Endodermal cell (in vitro differentiated cells): ENCODE results near the gene NAXD. TPM values are rescaled to one million over a fixed set of nuclear protein-coding genes. Genes with fewer than 3 reads are reported as not detected.

ENCODE experiments used
- DNase-seq: peaks from one replicate; pipeline ENCODE4 v3.0.0-alpha.2; 2017
- H3K27ac ChIP-seq: 2 replicates; pipeline ENCODE4 v1.5.1; 2013; ENCODE audit warnings: mild to moderate bottlenecking, low read depth, low read length, moderate library complexity
- H3K27me3 ChIP-seq: 2 replicates; pipeline ENCODE4 v1.6.1; 2013; ENCODE audit warnings: mild to moderate bottlenecking, low read length, moderate library complexity; ENCODE audit not compliant: insufficient read depth, control insufficient read depth, poor library complexity, severe bottlenecking
- H3K36me3 ChIP-seq: 2 replicates; pipeline ENCODE4 v1.7.0; 2013; ENCODE audit warnings: mild to moderate bottlenecking, low read length, moderate library complexity; ENCODE audit not compliant: control insufficient read depth, insufficient read depth
- H3K4me1 ChIP-seq: one replicate; pipeline ENCODE4 v1.7.0; 2013; ENCODE audit warnings: low read length; ENCODE audit not compliant: control insufficient read depth, insufficient read depth
- H3K4me3 ChIP-seq: 2 replicates; pipeline ENCODE4 v1.5.1; 2013; ENCODE audit warnings: mild to moderate bottlenecking, low read length, moderate library complexity
- H3K9ac ChIP-seq: 2 replicates; pipeline ENCODE4 v1.6.1; 2013; ENCODE audit warnings: mild to moderate bottlenecking, low read length, moderate library complexity; ENCODE audit not compliant: poor library complexity, severe bottlenecking; ENCODE audit errors: extremely low read depth
- H3K9me3 ChIP-seq: 2 replicates; pipeline ENCODE4 v1.6.1; 2013; ENCODE audit warnings: mild to moderate bottlenecking, low read length, moderate library complexity; ENCODE audit not compliant: control insufficient read depth
- H3K27ac Mint-ChIP-seq: 2 replicates; pipeline ENCODE4 v1.8.0; 2020; ENCODE audit warnings: mixed read lengths
- H3K27me3 Mint-ChIP-seq: 2 replicates; pipeline ENCODE4 v1.8.0; 2021; ENCODE audit warnings: mild to moderate bottlenecking, mixed read lengths; ENCODE audit not compliant: insufficient read depth
- H3K36me3 Mint-ChIP-seq: 2 replicates; pipeline ENCODE4 v1.8.0; 2020; ENCODE audit warnings: low read depth, mixed read lengths
- H3K4me1 Mint-ChIP-seq: 2 replicates; pipeline ENCODE4 v1.8.0; 2020; ENCODE audit warnings: mixed read lengths
- H3K4me3 Mint-ChIP-seq: 2 replicates; pipeline ENCODE4 v1.8.0; 2020; ENCODE audit warnings: mild to moderate bottlenecking, moderate library complexity, mixed read lengths
- H3K9me3 Mint-ChIP-seq: 2 replicates; pipeline ENCODE4 v1.8.0; 2020; ENCODE audit warnings: mild to moderate bottlenecking, mixed read lengths
- WGBS, 2 experiments: methylation state at CpG; one replicate each; pipeline versions ENCODE4 v1.1.5 to v1.1.7; 2013; ENCODE audit warnings: missing lambda C conversion rate in 2 of 2, mixed read lengths in 1 of 2; ENCODE audit not compliant: insufficient coverage in 1 of 2, insufficient read length in 1 of 2; 5-methylcytosine and 5-hydroxymethylcytosine counted together
- total RNA-seq, 2 donors: library from RNA; stranded (reverse); fragmentation: NEBNext Ultra II Directional in 1 of 2; extraction: Animal tissue kit (Norgen Biotek cat#: 25700) in 1 of 2; gene quantifications; 2 replicates in 1 of 2; 3 replicates in 1 of 2; pipeline ENCODE4 v1.2.1, GENCODE V29; 2021
- TF ChIP-seq, protein P1 (sequence below): fragments of 200-600 bp; sonication (generic); conservative IDR thresholded peaks from 2 replicates; pipeline ENCODE4 v1.5.0; 2021; ENCODE audit warnings: antibody characterized with exemption, mild to moderate bottlenecking

NAXD gene
- total RNA-seq, 2 donors from 2014 or later = 31.3 to 33.4 TPM

DNA sequence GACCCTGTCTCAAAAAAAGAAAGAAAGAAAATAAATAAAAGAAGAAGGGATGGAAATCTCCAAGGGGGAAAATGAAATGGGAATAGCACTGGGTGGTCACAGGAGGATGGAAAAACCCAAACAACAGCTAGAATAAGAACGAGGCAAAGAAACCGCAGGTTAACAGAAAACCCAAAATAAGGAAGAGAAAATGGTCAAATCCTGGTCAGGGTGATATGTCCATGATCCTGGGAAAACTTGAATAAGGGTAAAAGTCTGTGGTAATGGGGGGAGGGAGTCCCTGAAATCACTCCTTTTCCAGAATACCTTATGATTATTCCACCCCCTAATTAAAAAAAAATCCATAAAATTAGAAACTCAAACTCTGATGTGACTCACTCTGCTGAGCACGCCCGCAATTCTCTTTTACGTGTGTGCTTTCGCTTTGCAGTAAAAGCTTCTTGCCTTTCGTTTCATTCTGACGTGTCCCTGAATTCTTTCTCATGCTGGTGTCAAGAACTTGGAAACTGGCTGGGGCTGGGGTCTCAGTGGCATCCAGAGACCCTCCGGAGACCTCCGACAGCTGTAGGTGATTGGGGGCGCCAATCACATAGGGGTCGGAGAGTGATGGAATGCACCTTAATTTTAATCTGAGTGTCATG is 4.3 kb upstream of the NAXD start:
- H3K4me1 ChIP-seq = no peaks in the 10 kb centered on the region
- Mint-ChIP-seq H3K4me1 (peaks cover 2% of the 10 kb centered on the region), H3K27me3 (peaks cover 22% of the 10 kb centered on the region), H3K27ac (no peak overlapping the region), H3K9me3 (peaks cover 30% of the 10 kb centered on the region), H3K4me3 (no peak overlapping the region), H3K36me3 (peaks cover 2% of the 10 kb centered on the region)
- H3K27me3 ChIP-seq = no peaks in the 10 kb centered on the region
- TF ChIP-seq, protein P1, sequence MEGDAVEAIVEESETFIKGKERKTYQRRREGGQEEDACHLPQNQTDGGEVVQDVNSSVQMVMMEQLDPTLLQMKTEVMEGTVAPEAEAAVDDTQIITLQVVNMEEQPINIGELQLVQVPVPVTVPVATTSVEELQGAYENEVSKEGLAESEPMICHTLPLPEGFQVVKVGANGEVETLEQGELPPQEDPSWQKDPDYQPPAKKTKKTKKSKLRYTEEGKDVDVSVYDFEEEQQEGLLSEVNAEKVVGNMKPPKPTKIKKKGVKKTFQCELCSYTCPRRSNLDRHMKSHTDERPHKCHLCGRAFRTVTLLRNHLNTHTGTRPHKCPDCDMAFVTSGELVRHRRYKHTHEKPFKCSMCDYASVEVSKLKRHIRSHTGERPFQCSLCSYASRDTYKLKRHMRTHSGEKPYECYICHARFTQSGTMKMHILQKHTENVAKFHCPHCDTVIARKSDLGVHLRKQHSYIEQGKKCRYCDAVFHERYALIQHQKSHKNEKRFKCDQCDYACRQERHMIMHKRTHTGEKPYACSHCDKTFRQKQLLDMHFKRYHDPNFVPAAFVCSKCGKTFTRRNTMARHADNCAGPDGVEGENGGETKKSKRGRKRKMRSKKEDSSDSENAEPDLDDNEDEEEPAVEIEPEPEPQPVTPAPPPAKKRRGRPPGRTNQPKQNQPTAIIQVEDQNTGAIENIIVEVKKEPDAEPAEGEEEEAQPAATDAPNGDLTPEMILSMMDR = no peak
- peaks cover 10% of the 10 kb centered on the region for H3K9me3 ChIP-seq
- no peaks in the 10 kb centered on the region for H3K36me3 ChIP-seq
- DNase-seq = peak; percentile 32
- 91 to 94% methylated on average over 12 of the region's 12 CpGs for WGBS, 2 experiments
- H3K27ac ChIP-seq = no peak overlapping the region
- no peak overlapping the region for H3K9ac ChIP-seq
- no peak overlapping the region for H3K4me3 ChIP-seq

DNA sequence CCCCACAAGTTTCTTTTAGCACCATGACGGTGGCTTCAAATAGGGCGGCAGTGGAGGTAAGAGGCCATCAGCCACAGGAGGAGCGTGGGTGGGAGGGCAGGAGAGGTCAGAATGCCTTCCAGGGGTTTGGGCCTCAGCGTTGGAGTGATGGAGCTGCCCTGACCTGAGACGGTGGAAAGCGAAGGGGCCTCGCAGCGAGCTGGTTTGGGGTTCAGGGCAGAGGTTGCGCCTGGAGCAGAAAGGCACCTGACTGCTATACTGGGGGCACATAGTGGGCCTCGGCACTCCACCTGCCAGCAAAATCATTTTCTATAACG is 382 bp upstream of the NAXD start:
- Histone ChIP-seq H3K4me3 (peak overlapping the region; percentile 81), H3K27ac (no peak overlapping the region), H3K9me3 (peaks cover 4% of the 10 kb centered on the region), H3K9ac (no peak overlapping the region), H3K36me3 (no peaks in the 10 kb centered on the region), H3K27me3 (no peaks in the 10 kb centered on the region), H3K4me1 (peaks cover 7% of the 10 kb centered on the region)
- Mint-ChIP-seq H3K27ac (peak overlapping the region; percentile 93), H3K9me3 (peaks cover 17% of the 10 kb centered on the region), H3K4me1 (peaks cover 29% of the 10 kb centered on the region), H3K36me3 (peaks cover 4% of the 10 kb centered on the region), H3K27me3 (peaks cover 22% of the 10 kb centered on the region), H3K4me3 (peak overlapping the region; percentile 82)
- 87 to 93% methylated on average over 8 to 11 of the region's 11 CpGs for WGBS, 2 experiments
- DNase-seq = no peak
- TF ChIP-seq, protein P1 = no peak

DNA sequence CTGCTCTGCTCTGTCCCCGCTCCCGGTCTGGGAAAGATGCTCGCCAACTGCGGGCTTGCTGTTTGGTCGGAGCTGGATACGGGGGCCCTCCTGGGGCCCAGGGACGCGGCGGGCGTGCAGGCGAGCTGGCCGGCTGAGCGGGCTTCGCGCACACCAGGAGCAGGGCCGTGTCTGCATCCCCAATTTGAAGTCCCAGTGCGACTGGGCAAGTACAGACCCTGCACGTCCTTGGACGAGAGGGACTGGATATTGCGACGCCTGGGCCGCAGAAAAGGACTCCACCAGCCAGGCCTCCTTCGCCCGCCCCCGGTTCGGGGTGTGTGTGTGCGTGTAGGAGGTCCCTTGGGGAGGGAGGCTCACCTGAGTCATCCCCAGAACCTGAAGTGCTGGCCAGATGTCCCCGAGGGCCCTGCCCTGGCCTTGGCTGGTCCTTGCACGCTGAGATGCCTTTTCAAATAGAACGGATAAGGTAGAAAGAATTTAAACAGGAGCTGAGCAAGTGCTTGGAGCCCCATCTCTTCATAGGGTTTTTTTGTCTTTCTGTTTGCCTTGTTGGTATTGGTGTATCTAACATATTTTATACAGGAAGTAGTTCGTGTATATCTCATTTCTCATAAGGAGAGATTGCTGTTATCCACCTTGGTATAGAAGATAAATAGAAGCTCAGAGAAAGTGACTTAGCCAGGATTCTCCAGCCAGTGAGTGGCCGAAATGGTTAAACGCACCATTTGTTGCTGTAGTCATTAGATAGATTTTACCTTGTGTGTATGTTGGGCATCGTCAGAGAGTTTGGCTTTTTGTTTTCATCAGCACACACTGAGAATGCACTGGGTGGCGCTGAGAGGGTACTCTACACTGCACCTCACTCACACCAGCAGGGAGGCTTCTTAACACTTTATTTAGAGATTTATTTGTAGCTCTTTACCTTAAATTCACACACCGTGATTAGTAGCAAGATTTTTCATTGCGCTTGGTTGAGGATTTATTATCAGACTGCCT is 1.1 kb downstream of the NAXD start:
- peaks cover 29% of the 10 kb centered on the region for H3K4me1 Mint-ChIP-seq
- 9% methylated on average over 26 to 37 of the region's 37 CpGs for WGBS, 2 experiments
- TF ChIP-seq, protein P1 = peak; percentile 40
- Histone ChIP-seq H3K9ac (peak overlapping the region; percentile 28), H3K36me3 (no peaks in the 10 kb centered on the region), H3K27me3 (no peaks in the 10 kb centered on the region), H3K27ac (no peak overlapping the region), H3K9me3 (peaks cover 4% of the 10 kb centered on the region), H3K4me3 (peak overlapping the region; percentile 81), H3K4me1 (peaks cover 7% of the 10 kb centered on the region)
- peaks cover 4% of the 10 kb centered on the region for H3K36me3 Mint-ChIP-seq
- H3K4me3 Mint-ChIP-seq = peak overlapping the region; percentile 82
- peaks cover 15% of the 10 kb centered on the region for H3K9me3 Mint-ChIP-seq
- peak; percentile 69 for DNase-seq
- peaks cover 22% of the 10 kb centered on the region for H3K27me3 Mint-ChIP-seq
- peak overlapping the region; percentile 7 for H3K27ac Mint-ChIP-seq
